HG02678 (cell line): Measurements from ENCODE around the gene CDKN2AIPNL.
A peak's percentile ranks its signal among the peaks of the same experiment; 100 is the strongest.
"Not testable (repeated sequence)": the region's sequence is repeated elsewhere in the genome, so short reads cannot be mapped to it uniquely, and the experiment has no call there.

ENCODE experiments used
- ATAC-seq: cut with Tn5 transposase; IDR thresholded peaks from one replicate; pipeline ENCODE4 v1.9.1; 2021; ENCODE audit warnings: mild to moderate bottlenecking, moderate library complexity; ENCODE audit not compliant: unreplicated experiment

The CDKN2AIPNL gene

GRCh38 chr5:134403951-134404350, 7.7 kb downstream of the CDKN2AIPNL start:
- ATAC-seq, result no peak

- ATAC-seq, result no peak
Measured at GRCh38 chr5:134398609-134399155, 13.0 kb downstream of the CDKN2AIPNL start.

GRCh38 chr5:134397196-134397595, 14.5 kb downstream of the CDKN2AIPNL start:
- ATAC-seq, result no peak

GRCh38 chr5:134396274-134396673, 15.4 kb downstream of the CDKN2AIPNL start:
- ATAC-seq, result no peak

GRCh38 chr5:134394932-134395331, 16.7 kb downstream of the CDKN2AIPNL start:
- no peak for ATAC-seq

- no peak for ATAC-seq
Measured at GRCh38 chr5:134392301-134392700, 19.4 kb downstream of the CDKN2AIPNL start.

GRCh38 chr5:134387443-134387842, 24.2 kb downstream of the CDKN2AIPNL start:
- ATAC-seq, result no peak

GRCh38 chr5:134383980-134384697, 27.5 kb downstream of the CDKN2AIPNL start:
- no peak for ATAC-seq

- not testable (repeated sequence) for ATAC-seq
Measured at GRCh38 chr5:134382204-134382603, 29.5 kb downstream of the CDKN2AIPNL start.

- no peak for ATAC-seq
Measured at GRCh38 chr5:134380346-134380745, 31.3 kb downstream of the CDKN2AIPNL start.

GRCh38 chr5:134374232-134374631, 37.4 kb downstream of the CDKN2AIPNL start:
- no peak for ATAC-seq

GRCh38 chr5:134373633-134374032, 38.0 kb downstream of the CDKN2AIPNL start:
- ATAC-seq, result not testable (repeated sequence)

GRCh38 chr5:134371834-134372340, 39.8 kb downstream of the CDKN2AIPNL start:
- no peak for ATAC-seq

- peak; percentile 69 for ATAC-seq
Measured at GRCh38 chr5:134370871-134371833, 40.5 kb downstream of the CDKN2AIPNL start, which contains the start of gene UBE2B. UBE2B (plus strand) TSS chr5:134371569; CDS start chr5:134371596, 27 bp downstream.

- ATAC-seq, result peak; percentile 9
Measured at GRCh38 chr5:134370311-134370870, 41.3 kb downstream of the CDKN2AIPNL start.

GRCh38 chr5:134365604-134366003, 46.1 kb downstream of the CDKN2AIPNL start:
- ATAC-seq, result no peak

GRCh38 chr5:134355681-134356080, 56.0 kb downstream of the CDKN2AIPNL start:
- no peak for ATAC-seq
